H9 (cell line): ENCODE data around the gene IRF6. TPM values are rescaled to one million over a fixed set of nuclear protein-coding genes. Genes with fewer than 3 reads are reported as not detected.
A peak's percentile ranks its signal among the peaks of the same experiment; 100 is the strongest.

Source experiments
- DNase-seq: peaks from one replicate; pipeline ENCODE4 v3.0.0-alpha.2; 2017
- H2AFZ ChIP-seq: one replicate; pipeline ENCODE4 v1.6.1; 2013; ENCODE audit warnings: mild to moderate bottlenecking, low read length, control low read depth, moderate library complexity
- H2AK5ac ChIP-seq: 2 replicates; pipeline ENCODE4 v1.6.1; 2013; ENCODE audit warnings: low read length, control low read depth, mixed read lengths; ENCODE audit not compliant: insufficient read length
- H2BK120ac ChIP-seq: one replicate; pipeline ENCODE4 v1.6.1; 2013; ENCODE audit warnings: low read depth, mild to moderate bottlenecking, low read length, control low read depth, inconsistent platforms; ENCODE audit not compliant: poor library complexity, severe bottlenecking
- H2BK12ac ChIP-seq: 2 replicates; pipeline ENCODE4 v1.6.1; 2013; ENCODE audit warnings: low read length, control low read depth, mixed read lengths, low read depth; ENCODE audit not compliant: insufficient read length
- H2BK15ac ChIP-seq: 2 replicates; pipeline ENCODE4 v1.6.1; 2013; ENCODE audit warnings: low read depth, low read length, control low read depth
- H2BK20ac ChIP-seq: one replicate; pipeline ENCODE4 v1.6.1; 2013; ENCODE audit warnings: low read depth, mild to moderate bottlenecking, low read length, control low read depth, inconsistent platforms; ENCODE audit not compliant: poor library complexity, severe bottlenecking
- H2BK5ac ChIP-seq: 2 replicates; pipeline ENCODE4 v1.6.1; 2013; ENCODE audit warnings: low read length, control low read depth, mixed read lengths; ENCODE audit not compliant: insufficient read length
- H3K14ac ChIP-seq: 2 replicates; pipeline ENCODE4 v1.6.1; 2013; ENCODE audit warnings: low read length, control low read depth; ENCODE audit not compliant: insufficient read depth
- H3K18ac ChIP-seq: 2 replicates; pipeline ENCODE4 v1.6.1; 2013; ENCODE audit warnings: low read depth, mild to moderate bottlenecking, mixed read lengths, low read length, control low read depth; ENCODE audit not compliant: insufficient read length
- H3K23ac ChIP-seq: 2 replicates; pipeline ENCODE4 v1.6.1; 2013; ENCODE audit warnings: low read length, control low read depth, mixed read lengths, low read depth; ENCODE audit not compliant: insufficient read length
- H3K23me2 ChIP-seq: 2 replicates; pipeline ENCODE4 v1.6.1; 2013; ENCODE audit warnings: low read depth, mild to moderate bottlenecking, mixed read lengths, low read length, control low read depth; ENCODE audit not compliant: insufficient read length, poor library complexity, severe bottlenecking
- H3K27ac ChIP-seq: 2 replicates; pipeline ENCODE4 v1.5.1; 2013; ENCODE audit warnings: low read length, control low read depth, mixed read lengths, low read depth; ENCODE audit not compliant: insufficient read length
- H3K27me3 ChIP-seq: 2 replicates; pipeline ENCODE4 v1.6.1; 2013; ENCODE audit warnings: low read length, control low read depth, inconsistent platforms; ENCODE audit not compliant: insufficient read depth
- H3K4ac ChIP-seq: 2 replicates; pipeline ENCODE4 v1.6.1; 2013; ENCODE audit warnings: low read depth, mild to moderate bottlenecking, control low read depth, inconsistent platforms, low read length, moderate library complexity
- H3K4me1 ChIP-seq: 2 replicates; pipeline ENCODE4 v1.6.1; 2013; ENCODE audit warnings: low read length, control low read depth, inconsistent platforms; ENCODE audit not compliant: insufficient read depth
- H3K4me2 ChIP-seq: 2 replicates; pipeline ENCODE4 v1.6.1; 2013; ENCODE audit warnings: low read length, control low read depth, mixed read lengths; ENCODE audit not compliant: insufficient read length, insufficient read depth
- H3K56ac ChIP-seq: 2 replicates; pipeline ENCODE4 v1.6.1; 2013; ENCODE audit warnings: low read depth, mild to moderate bottlenecking, mixed read lengths, low read length, control low read depth; ENCODE audit not compliant: insufficient read length
- H3K79me1 ChIP-seq: 2 replicates; pipeline ENCODE4 v1.6.1; 2013; ENCODE audit warnings: low read depth, mild to moderate bottlenecking, moderate library complexity, low read length, control low read depth, inconsistent platforms; ENCODE audit not compliant: insufficient read depth, poor library complexity, severe bottlenecking
- H3K79me2 ChIP-seq: 2 replicates; pipeline ENCODE4 v1.6.1; 2013; ENCODE audit warnings: low read length, control low read depth, inconsistent platforms; ENCODE audit not compliant: insufficient read depth
- H3K9ac ChIP-seq: 2 replicates; pipeline ENCODE4 v1.6.1; 2013; ENCODE audit warnings: low read length, control low read depth, mixed read lengths; ENCODE audit not compliant: insufficient read length; ENCODE audit errors: extremely low read depth
- H3K9me3 ChIP-seq: one replicate; pipeline ENCODE4 v1.6.1; 2013; ENCODE audit warnings: low read depth, low read length, inconsistent platforms; ENCODE audit not compliant: control insufficient read depth
- H3T11ph ChIP-seq: one replicate; pipeline ENCODE4 v1.6.1; 2013; ENCODE audit warnings: mild to moderate bottlenecking, low read length, control low read depth, inconsistent platforms
- H4K20me1 ChIP-seq: one replicate; pipeline ENCODE4 v1.6.1; 2013; ENCODE audit not compliant: control insufficient read depth, insufficient read length, insufficient read depth
- H4K5ac ChIP-seq: 2 replicates; pipeline ENCODE4 v1.6.1; 2013; ENCODE audit warnings: low read depth, mild to moderate bottlenecking, mixed read lengths, low read length, control low read depth; ENCODE audit not compliant: insufficient read length
- H4K8ac ChIP-seq: replicated peaks from 2 replicates; pipeline ENCODE4 v1.6.1; 2013; ENCODE audit warnings: low read length, control low read depth, mixed read lengths, low read depth; ENCODE audit not compliant: insufficient read length
- H4K91ac ChIP-seq: 2 replicates; pipeline ENCODE4 v1.6.1; 2013; ENCODE audit warnings: low read depth, mild to moderate bottlenecking, moderate library complexity, mixed read lengths, low read length, control low read depth; ENCODE audit not compliant: insufficient read length
- H3K27ac Mint-ChIP-seq, 3 experiments: 2 replicates in 2 of 3; 3 replicates in 1 of 3; pipeline ENCODE4 v1.8.0; 2020 to 2021; ENCODE audit warnings: mixed read lengths in 3 of 3, mild to moderate bottlenecking in 1 of 3, moderate library complexity in 1 of 3
- H3K27me3 Mint-ChIP-seq: 2 replicates; pipeline ENCODE4 v1.8.0; 2021; ENCODE audit warnings: low read depth, mild to moderate bottlenecking, moderate library complexity, mixed read lengths
- H3K36me3 Mint-ChIP-seq, 3 experiments: 2 replicates in 2 of 3; 3 replicates in 1 of 3; pipeline ENCODE4 v1.8.0; 2020 to 2021; ENCODE audit warnings: low read depth in 3 of 3, mixed read lengths in 3 of 3; ENCODE audit not compliant: insufficient read depth in 1 of 3
- H3K4me1 Mint-ChIP-seq, 2 experiments: 2 replicates each; pipeline ENCODE4 v1.8.0; 2020; ENCODE audit warnings: mixed read lengths in 2 of 2
- H3K4me3 Mint-ChIP-seq, 2 experiments: 2 replicates in 1 of 2; 3 replicates in 1 of 2; pipeline ENCODE4 v1.8.0; 2020 to 2021; ENCODE audit warnings: mild to moderate bottlenecking in 2 of 2, mixed read lengths in 2 of 2, moderate library complexity in 1 of 2
- H3K9me3 Mint-ChIP-seq, 2 experiments: 2 replicates in 1 of 2; 3 replicates in 1 of 2; pipeline ENCODE4 v1.8.0; 2020; ENCODE audit warnings: mild to moderate bottlenecking in 2 of 2, mixed read lengths in 2 of 2, moderate library complexity in 1 of 2
- CTCF ChIP-seq: fragments of 200-600 bp; sonication (generic); conservative IDR thresholded peaks from 3 replicates; pipeline ENCODE4 v1.8.0; 2021; ENCODE audit warnings: antibody characterized with exemption, mild to moderate bottlenecking
- WGBS: extraction: QIAGEN DNeasy Blood & Tissue Kit; methylation state at CpG from one replicate; pipeline ENCODE4 v1.1.7; 2013; ENCODE audit warnings: missing lambda C conversion rate, low lambda C conversion rate, mixed read lengths; ENCODE audit not compliant: insufficient read length; ENCODE audit errors: extremely low coverage; 5-methylcytosine and 5-hydroxymethylcytosine counted together
- total RNA-seq: library from RNA; stranded (reverse); gene quantifications from 2 replicates; pipeline ENCODE4 v1.2.1, GENCODE V29; 2021

Gene IRF6
- total RNA-seq, 1 experiment from 2014 or later: 7.1 TPM

- no CpG with 5 or more reads among the region's 6 CpGs for WGBS
- H3K9ac ChIP-seq: no peak overlapping the region
- H2BK12ac ChIP-seq: no peak overlapping the region
These were observed 44.5 kb upstream of the IRF6 start for GRCh38 chr1:209850342-209850979.

More at GRCh38 chr1:209850342-209850979, 44.5 kb upstream of the IRF6 start:
- Histone ChIP-seq H3K23ac (no peak overlapping the region), H3K79me2 (no peaks in the 10 kb centered on the region), H3K18ac (no peak overlapping the region), H2BK15ac (no peak overlapping the region), H4K20me1 (no peaks in the 10 kb centered on the region), H4K8ac (no peak overlapping the region), H2AK5ac (no peak overlapping the region), H2BK5ac (no peak overlapping the region), H3K14ac (no peak overlapping the region), H4K91ac (no peak overlapping the region), H3K56ac (no peak overlapping the region), H4K5ac (no peak overlapping the region), H3K9me3 (no peaks in the 10 kb centered on the region), H3K4me2 (no peak overlapping the region), H2BK20ac (no peak overlapping the region), H3K27me3 (no peaks in the 10 kb centered on the region), H2BK120ac (no peak overlapping the region), H3T11ph (no peak overlapping the region), H3K23me2 (no peaks in the 10 kb centered on the region), H3K27ac (no peak overlapping the region), H3K79me1 (no peaks in the 10 kb centered on the region), H3K4me1 (no peaks in the 10 kb centered on the region), H2AFZ (no peak overlapping the region), H3K4ac (no peak overlapping the region)
- no peaks in the 10 kb centered on the region for H3K4me1 Mint-ChIP-seq
- no peak overlapping the region for H3K4me3 Mint-ChIP-seq
- H3K27ac Mint-ChIP-seq: peak overlapping the region in 1 of 3 experiments; percentile 11; a peak in 2 of 7 replicates
- peak; percentile 68 for DNase-seq
- H3K27me3 Mint-ChIP-seq: no peaks in the 10 kb centered on the region
- H3K36me3 Mint-ChIP-seq: peaks cover 14 to 58% (median 37%) of the 10 kb centered on the region in 3 experiments; a peak in 6 of 7 replicates
- no peaks in the 10 kb centered on the region for H3K9me3 Mint-ChIP-seq
- peak; percentile 81 for TF ChIP-seq CTCF
